Skeletal muscle tissue (tissue), 4 donors: ENCODE results near the gene DOCK8. TPM values are rescaled to one million over a fixed set of nuclear protein-coding genes. Genes with fewer than 3 reads are reported as not detected.
A peak's percentile ranks its signal among the peaks of the same experiment; 100 is the strongest.
"Not testable (repeated sequence)": the region's sequence is repeated elsewhere in the genome, so short reads cannot be mapped to it uniquely, and the experiment has no call there.

ENCODE experiments used
- H3K27ac ChIP-seq: one replicate; pipeline ENCODE4 v1.7.0; 2013; ENCODE audit warnings: mild to moderate bottlenecking, low read depth, low read length, inconsistent platforms
- H3K27me3 ChIP-seq, 3 donors: one replicate each; pipeline ENCODE4 v1.7.0; 2013; ENCODE audit warnings: low read length in 3 of 3; ENCODE audit not compliant: control insufficient read depth in 3 of 3, insufficient read depth in 3 of 3
- H3K36me3 ChIP-seq, 3 donors: one replicate each; pipeline ENCODE4 v1.7.0; 2013; ENCODE audit warnings: low read length in 3 of 3; ENCODE audit not compliant: control insufficient read depth in 3 of 3, insufficient read depth in 3 of 3
- H3K4me1 ChIP-seq, 3 donors: one replicate each; pipeline ENCODE4 v1.7.0; 2013; ENCODE audit warnings: low read length in 3 of 3, mild to moderate bottlenecking in 3 of 3; ENCODE audit not compliant: control insufficient read depth in 3 of 3, insufficient read depth in 3 of 3
- H3K4me3 ChIP-seq, 3 donors: one replicate each; pipeline ENCODE4 v1.7.0; 2013; ENCODE audit warnings: low read length in 3 of 3
- H3K9ac ChIP-seq, 3 donors: one replicate each; pipeline ENCODE4 v1.7.0; 2013; ENCODE audit warnings: low read length in 3 of 3, mild to moderate bottlenecking in 3 of 3, moderate library complexity in 2 of 3, low read depth in 1 of 3
- H3K9me3 ChIP-seq, 3 donors: one replicate each; pipeline ENCODE4 v1.7.0; 2013; ENCODE audit warnings: low read length in 3 of 3; ENCODE audit not compliant: control insufficient read depth in 3 of 3
- total RNA-seq: library from RNA; depleted of rRNA; stranded (reverse); fragments of >200 nt; gene quantifications from one replicate; pipeline ENCODE4 v1.2.3, GENCODE V29; 2014
- donor health status: Osteomylitis.

The DOCK8 gene
- 13.0 TPM for total RNA-seq

DNA sequence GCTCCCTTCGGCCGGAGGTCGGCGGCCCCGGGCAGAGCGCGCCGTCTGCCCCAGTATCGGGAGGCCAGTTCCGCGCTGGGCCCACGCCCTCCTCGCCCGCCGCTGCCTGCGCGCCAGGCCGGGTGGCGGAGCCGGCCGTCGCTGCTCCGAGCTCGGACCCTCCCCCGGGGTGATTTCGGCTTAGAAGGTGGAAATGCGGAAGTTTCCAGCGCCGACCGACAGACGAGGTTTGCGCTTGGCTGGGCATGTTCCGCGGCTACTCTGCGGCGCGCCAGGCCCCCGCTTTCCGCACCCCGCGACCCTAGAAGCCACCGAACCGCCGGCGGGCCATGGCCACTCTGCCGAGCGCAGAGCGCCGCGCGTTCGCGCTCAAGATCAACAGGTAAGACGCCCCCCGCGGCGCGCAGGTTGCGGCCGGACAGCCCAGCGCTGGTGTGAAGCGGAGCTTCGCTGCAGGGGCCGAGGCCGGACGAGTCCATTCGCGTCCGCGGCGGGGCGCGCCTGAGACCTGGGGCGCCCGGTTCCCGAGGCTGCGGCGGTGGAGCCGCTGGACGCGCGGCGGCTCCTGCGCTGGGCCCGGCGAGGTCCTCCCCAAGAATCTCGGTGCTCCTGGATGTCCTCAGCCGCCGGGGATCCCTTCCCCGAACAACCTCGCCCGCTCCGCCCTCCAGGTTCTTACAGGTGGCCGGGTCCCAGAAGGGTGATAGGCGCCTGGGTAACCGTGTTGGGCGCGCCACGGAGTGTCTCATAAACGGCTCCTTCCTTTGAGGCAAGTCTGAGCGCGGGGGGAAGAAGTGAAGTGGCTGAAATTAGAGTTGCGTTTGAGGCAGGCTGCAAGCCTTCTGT is at the start of gene DOCK8:
Gene DOCK8, plus strand, starts transcription at position 218 of the 846 bp plus-strand sequence. Its CDS starts 112 bp downstream, at position 330.
- H3K4me1 ChIP-seq = peaks cover 3 to 6% (median 4%) of the 10 kb centered on the region in 3 donors
- peak within 1 kb of the TSS; percentile 65 for H3K27ac ChIP-seq
- H3K4me3 ChIP-seq = peak within 1 kb of the TSS; percentile 59 to 75 (median 68)
- peak within 1 kb of the TSS; percentile 59 to 68 (median 65) for H3K9ac ChIP-seq
- no peaks in the 10 kb centered on the region for H3K9me3 ChIP-seq
- no peaks in the 10 kb centered on the region for H3K36me3 ChIP-seq
- H3K27me3 ChIP-seq = peaks cover 0 to 17% (median 0%) of the 10 kb centered on the region in 3 donors

DNA sequence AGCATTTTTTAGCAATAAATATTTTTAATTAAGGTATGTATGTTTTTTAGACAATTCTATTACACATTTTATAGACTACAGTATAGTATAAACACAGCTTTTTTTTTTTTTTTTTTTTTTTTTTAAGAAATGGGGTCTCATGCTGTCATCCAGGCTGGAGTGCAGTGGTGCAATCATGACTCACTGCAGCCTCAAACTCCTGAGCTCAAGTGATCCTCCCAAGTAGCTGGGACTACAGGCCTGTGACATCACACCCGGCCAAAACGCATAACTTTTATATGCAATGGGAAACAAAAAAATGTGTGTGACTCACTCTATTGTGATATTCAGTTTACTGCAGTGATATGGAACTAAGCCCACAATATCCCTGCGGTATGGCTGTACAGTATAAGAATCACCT is 44.9 kb upstream of the DOCK8 start:
- H3K9me3 ChIP-seq, H3K27me3 ChIP-seq, H3K9ac ChIP-seq, H3K27ac ChIP-seq, H3K36me3 ChIP-seq, H3K4me1 ChIP-seq, H3K4me3 ChIP-seq: not testable (repeated sequence)

DNA sequence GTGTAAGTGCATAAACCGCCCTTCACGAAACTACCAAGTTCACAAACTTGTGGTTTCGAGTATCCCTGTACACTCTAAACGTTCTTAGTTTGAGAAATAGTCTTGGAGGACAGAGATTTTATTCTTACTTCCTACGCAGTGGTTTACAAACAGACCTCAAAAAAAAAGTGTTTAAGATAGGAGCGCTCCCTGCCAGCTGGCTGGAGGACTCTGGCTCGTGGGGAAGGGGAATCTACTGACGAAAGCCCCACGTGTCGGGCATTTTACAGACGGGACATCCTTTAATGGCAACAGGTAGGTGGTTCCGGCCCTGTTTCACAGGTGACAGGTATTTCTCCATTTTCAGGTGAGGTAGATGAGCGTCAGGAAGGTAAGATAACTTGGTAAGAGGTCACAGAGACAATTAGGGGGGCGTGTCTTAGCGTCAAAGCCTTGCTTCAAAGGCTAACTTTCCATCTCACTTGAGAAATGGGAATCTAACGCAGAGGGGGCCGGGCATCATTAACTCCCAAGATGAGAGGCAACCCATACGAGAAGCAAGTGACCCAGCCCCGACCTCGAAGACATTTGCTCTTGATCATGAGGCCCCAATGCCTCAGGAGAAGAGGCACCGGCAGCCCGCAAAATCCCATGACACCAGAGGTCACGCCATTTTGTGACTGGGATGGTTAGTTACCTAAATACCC is 36.4 kb upstream of the DOCK8 start:
- H3K27me3 ChIP-seq, H3K9me3 ChIP-seq, H3K27ac ChIP-seq, H3K4me1 ChIP-seq, H3K36me3 ChIP-seq: not testable (repeated sequence)
- peak overlapping the region in 1 of 3 donors; percentile 38 for H3K9ac ChIP-seq
- H3K4me3 ChIP-seq = peak overlapping the region in 1 of 3 donors; percentile 23

DNA sequence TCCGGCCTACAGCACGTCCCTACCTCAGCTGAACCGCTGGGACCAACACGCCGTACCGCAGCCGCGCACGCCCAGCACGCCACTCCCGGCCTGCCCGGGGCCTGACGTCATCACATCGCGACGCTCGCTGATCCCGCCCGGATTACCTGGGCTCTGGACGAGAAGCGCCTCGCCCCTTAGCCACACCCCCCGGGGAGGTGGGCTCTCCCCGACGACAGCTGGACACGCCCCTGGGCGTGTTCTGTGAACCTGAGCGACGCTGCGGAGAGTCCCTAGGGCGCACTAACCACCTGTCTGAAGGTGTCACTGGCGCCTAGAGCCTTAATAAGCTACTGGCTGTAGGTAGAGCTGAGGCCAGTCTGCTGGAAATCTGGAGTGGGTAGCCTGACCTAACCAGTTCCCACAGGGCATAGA is 35.7 kb upstream of the DOCK8 start, which contains the start of gene ZNG1A:
Gene ZNG1A, minus strand, starts transcription at position 87 of the 414 bp plus-strand sequence. CDS start 87 bp downstream, outside the sequence.
- not testable (repeated sequence) for H3K27ac ChIP-seq, H3K9me3 ChIP-seq, H3K27me3 ChIP-seq, H3K36me3 ChIP-seq, H3K4me1 ChIP-seq
- Histone ChIP-seq H3K4me3 (peak within 1 kb of the TSS; percentile 67 to 74 (median 70)), H3K9ac (peak within 1 kb of the TSS in 2 of 3 donors; percentile 38 to 61)

DNA sequence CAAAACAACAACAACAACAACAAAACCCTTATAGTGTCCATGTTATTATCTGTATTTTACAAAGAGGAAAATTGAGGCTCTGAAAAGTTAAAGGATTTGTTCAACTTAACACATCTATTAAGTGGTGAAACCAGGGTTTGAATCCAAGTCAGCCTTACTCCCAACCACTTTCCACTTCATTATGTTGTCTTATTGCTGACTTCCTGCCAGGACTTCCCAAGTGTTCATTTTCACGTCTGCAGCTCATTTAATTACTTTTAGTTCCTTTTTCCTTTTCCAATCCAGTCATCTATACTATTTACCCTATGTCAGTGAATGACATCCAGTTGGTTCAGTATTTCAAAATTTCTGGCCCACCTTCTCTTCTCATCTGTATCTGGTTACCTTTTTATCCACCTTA is 15.1 kb upstream of the DOCK8 start:
- H3K4me1 ChIP-seq, H3K27me3 ChIP-seq, H3K9ac ChIP-seq, H3K4me3 ChIP-seq, H3K27ac ChIP-seq, H3K36me3 ChIP-seq, H3K9me3 ChIP-seq: not testable (repeated sequence)

DNA sequence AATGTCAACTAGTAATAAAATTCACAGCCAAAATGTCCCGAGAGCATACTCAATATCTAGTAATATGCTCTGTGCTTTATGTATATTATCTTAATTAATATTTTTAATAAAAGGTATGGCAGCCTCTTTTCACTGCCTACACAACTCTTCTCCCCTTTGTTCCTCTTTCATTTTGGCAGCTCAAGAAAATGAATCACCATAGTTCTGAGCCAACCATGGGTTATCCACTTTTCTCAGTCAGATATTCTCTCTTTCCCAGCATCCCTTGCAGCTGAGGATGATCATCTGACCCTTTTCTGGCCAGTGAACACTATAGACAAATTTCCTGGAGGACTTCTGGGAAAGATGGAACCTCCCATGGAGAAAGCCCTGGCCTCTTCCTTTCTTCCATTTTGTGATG is 8.2 kb upstream of the DOCK8 start:
- H3K36me3 ChIP-seq = no peaks in the 10 kb centered on the region
- H3K9ac ChIP-seq = no peak overlapping the region
- H3K9me3 ChIP-seq = no peaks in the 10 kb centered on the region
- no peak overlapping the region for H3K27ac ChIP-seq
- no peaks in the 10 kb centered on the region for H3K4me1 ChIP-seq
- no peak overlapping the region for H3K4me3 ChIP-seq
- H3K27me3 ChIP-seq = no peaks in the 10 kb centered on the region

DNA sequence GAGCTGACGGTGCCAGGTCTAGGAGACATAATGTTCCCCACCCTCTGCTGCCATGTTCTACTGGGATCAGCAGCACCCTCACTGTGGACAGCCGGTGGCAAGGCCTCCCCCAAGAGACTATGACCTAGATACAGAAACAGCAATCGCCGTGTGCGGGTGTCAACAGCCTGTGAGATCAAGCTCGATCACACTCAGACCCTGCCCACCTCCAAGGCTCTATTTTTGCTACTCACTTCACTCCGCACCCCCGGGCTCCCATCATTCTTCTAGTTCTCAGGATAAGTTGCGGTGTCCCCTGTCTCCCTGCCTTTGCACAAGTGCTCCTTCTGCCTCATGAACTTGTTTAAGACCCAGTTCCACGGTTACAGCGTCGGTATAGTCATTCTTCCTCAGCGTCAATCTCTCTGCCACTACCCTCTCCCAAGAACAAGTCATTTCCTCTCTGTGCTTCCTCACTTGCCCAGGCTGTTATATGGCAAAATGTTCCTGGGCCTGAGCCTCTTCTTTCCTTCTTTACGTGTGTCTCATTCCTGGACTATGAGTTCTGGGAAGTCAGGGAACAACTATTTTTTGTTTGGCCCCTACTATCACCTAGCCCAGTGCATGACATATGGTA is 5.4 kb upstream of the DOCK8 start:
- Histone ChIP-seq H3K4me1 (no peaks in the 10 kb centered on the region), H3K27ac (no peak overlapping the region), H3K27me3 (no peaks in the 10 kb centered on the region), H3K4me3 (no peak overlapping the region), H3K36me3 (no peaks in the 10 kb centered on the region), H3K9ac (no peak overlapping the region), H3K9me3 (no peaks in the 10 kb centered on the region)

DNA sequence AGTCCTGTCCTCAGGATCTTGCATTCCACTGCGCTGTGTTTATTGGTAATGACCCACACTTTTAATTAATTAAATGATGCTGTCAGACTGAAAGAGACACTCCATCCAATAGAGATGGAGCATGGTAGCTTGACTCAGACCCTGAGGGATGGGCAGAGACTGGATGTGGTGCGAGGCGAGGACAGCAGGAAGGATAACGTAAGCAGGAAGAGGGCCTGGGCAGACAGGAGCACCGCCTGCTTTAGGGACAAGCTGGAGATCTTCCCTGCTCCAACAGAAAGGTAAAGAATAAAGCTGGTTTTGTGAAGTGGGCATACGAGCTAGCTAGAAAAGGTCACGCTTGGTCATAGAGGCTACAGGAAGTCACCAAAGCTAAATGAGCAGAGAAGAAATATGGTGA is 3.6 kb upstream of the DOCK8 start:
- Histone ChIP-seq H3K4me3 (no peak overlapping the region), H3K9ac (no peak overlapping the region), H3K9me3 (no peaks in the 10 kb centered on the region), H3K4me1 (peaks cover 3 to 6% (median 4%) of the 10 kb centered on the region in 3 donors), H3K36me3 (no peaks in the 10 kb centered on the region), H3K27ac (peak overlapping the region; percentile 23), H3K27me3 (peaks cover 0 to 12% (median 0%) of the 10 kb centered on the region in 3 donors)

DNA sequence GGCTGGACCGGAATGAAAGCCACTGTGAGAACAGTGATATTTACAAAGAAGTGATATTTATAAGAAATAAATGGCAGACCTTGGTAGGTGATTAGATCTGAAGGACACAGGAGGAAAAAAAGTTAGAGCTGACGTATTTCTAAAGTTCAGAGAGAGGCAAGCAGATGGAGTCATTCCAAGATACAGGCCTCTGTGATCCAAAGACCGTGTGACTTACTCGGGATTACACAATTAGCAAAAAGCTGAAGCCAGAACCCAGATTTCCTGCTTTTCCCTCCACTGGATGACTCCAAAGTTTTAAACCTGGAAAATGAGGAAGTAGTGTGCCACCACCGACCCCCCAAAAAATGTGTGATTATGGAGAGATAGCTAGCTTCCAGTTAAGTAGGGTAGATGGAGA is 3.1 kb upstream of the DOCK8 start:
- Histone ChIP-seq H3K27ac (peak overlapping the region; percentile 49), H3K4me1 (peaks cover 3 to 6% (median 4%) of the 10 kb centered on the region in 3 donors), H3K36me3 (no peaks in the 10 kb centered on the region), H3K4me3 (no peak overlapping the region), H3K9me3 (no peaks in the 10 kb centered on the region), H3K9ac (no peak overlapping the region), H3K27me3 (peaks cover 0 to 12% (median 0%) of the 10 kb centered on the region in 3 donors)

DNA sequence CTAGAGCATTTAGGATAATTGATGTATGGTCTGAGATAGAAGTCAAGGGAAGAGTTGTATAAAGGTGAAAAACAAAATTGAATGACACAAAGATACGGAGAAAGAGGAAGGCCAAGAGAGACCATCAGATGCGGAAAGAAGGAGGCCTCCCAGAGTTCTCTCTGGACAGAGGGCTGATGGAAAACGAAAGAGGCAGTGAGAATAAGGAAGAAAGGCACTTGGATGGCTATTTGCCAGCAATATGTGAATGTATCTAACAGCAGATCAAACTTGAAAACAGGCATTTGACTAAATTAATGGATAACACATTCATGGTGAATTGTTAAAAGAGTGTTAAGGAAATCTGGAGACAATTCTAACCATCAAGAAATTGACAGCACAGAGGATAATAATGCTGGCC is 2.4 kb upstream of the DOCK8 start:
- Histone ChIP-seq H3K4me3 (no peak overlapping the region), H3K27me3 (peaks cover 0 to 17% (median 0%) of the 10 kb centered on the region in 3 donors), H3K4me1 (peaks cover 3 to 6% (median 4%) of the 10 kb centered on the region in 3 donors), H3K27ac (peak overlapping the region; percentile 49), H3K9me3 (no peaks in the 10 kb centered on the region), H3K36me3 (no peaks in the 10 kb centered on the region), H3K9ac (no peak overlapping the region)
